HEK293 (cell line): ENCODE results near the gene NSUN3.

Source experiments
- BCL11A ChIP-seq: fragments of 450-650 bp; formaldehyde crosslinking; IDR thresholded peaks from 2 replicates; pipeline ENCODE4 v1.5.1; 2016; ENCODE audit warnings: low read depth, missing biosample characterization, missing genetic modification characterization
- EGR2 ChIP-seq: fragments of 450-650 bp; formaldehyde crosslinking; IDR thresholded peaks from 2 replicates; pipeline ENCODE4 v1.5.1; 2016; ENCODE audit warnings: low read depth, missing biosample characterization, missing genetic modification characterization
- FEZF1 ChIP-seq: fragments of 450-650 bp; formaldehyde crosslinking; IDR thresholded peaks from 2 replicates; pipeline ENCODE4 v1.5.1; 2016; ENCODE audit warnings: missing biosample characterization, missing genetic modification characterization
- GFI1B ChIP-seq: fragments of 450-650 bp; formaldehyde crosslinking; IDR thresholded peaks from 2 replicates; pipeline ENCODE4 v1.5.1; 2016; ENCODE audit warnings: missing biosample characterization, missing genetic modification characterization
- MEIS1 ChIP-seq: sonication (generic); formaldehyde crosslinking; IDR thresholded peaks from 2 replicates; pipeline ENCODE4 v1.8.1; 2022; ENCODE audit warnings: missing genetic modification reagents, mild to moderate bottlenecking, borderline replicate concordance
- WT1 ChIP-seq: fragments of 450-650 bp; formaldehyde crosslinking; IDR thresholded peaks from 2 replicates; pipeline ENCODE4 v1.5.1; 2016; ENCODE audit warnings: missing biosample characterization, missing genetic modification characterization
- ZBTB8A ChIP-seq: fragments of 450-650 bp; formaldehyde crosslinking; IDR thresholded peaks from 2 replicates; pipeline ENCODE4 v1.5.1; 2016; ENCODE audit warnings: missing biosample characterization, missing genetic modification characterization
- ZNF133 ChIP-seq: fragments of 450-650 bp; formaldehyde crosslinking; IDR thresholded peaks from 2 replicates; pipeline ENCODE4 v1.5.1; 2016; ENCODE audit warnings: missing biosample characterization, missing genetic modification characterization
- ZNF248 ChIP-seq: fragments of 450-650 bp; formaldehyde crosslinking; IDR thresholded peaks from 2 replicates; pipeline ENCODE4 v1.5.1; 2017; ENCODE audit warnings: missing biosample characterization, missing genetic modification characterization
- ZNF324 ChIP-seq: fragments of 450-650 bp; formaldehyde crosslinking; IDR thresholded peaks from 2 replicates; pipeline ENCODE4 v1.5.1; 2016; ENCODE audit warnings: missing biosample characterization, missing genetic modification characterization
- ZNF335 ChIP-seq: fragments of 450-650 bp; formaldehyde crosslinking; conservative IDR thresholded peaks from 2 replicates; pipeline ENCODE4 v1.5.1; 2016; ENCODE audit warnings: missing biosample characterization, missing genetic modification characterization
- ZNF48 ChIP-seq: fragments of 450-650 bp; formaldehyde crosslinking; IDR thresholded peaks from 2 replicates; pipeline ENCODE4 v1.5.1; 2016; ENCODE audit warnings: missing biosample characterization, missing genetic modification characterization
- ZNF549 ChIP-seq: fragments of 450-650 bp; IDR thresholded peaks from 2 replicates; pipeline ENCODE4 v1.5.1; 2018; ENCODE audit warnings: missing biosample characterization, missing genetic modification characterization, mild to moderate bottlenecking, inconsistent platforms, moderate library complexity
- ZNF555 ChIP-seq: fragments of 450-650 bp; formaldehyde crosslinking; conservative IDR thresholded peaks from 2 replicates; pipeline ENCODE4 v1.5.1; 2017; ENCODE audit warnings: missing biosample characterization, mild to moderate bottlenecking, missing genetic modification characterization, inconsistent platforms
- ZNF670 ChIP-seq: fragments of 450-650 bp; formaldehyde crosslinking; IDR thresholded peaks from 2 replicates; pipeline ENCODE4 v1.5.1; 2016; ENCODE audit warnings: missing biosample characterization, missing genetic modification characterization, low read depth
- ZNF76 ChIP-seq: fragments of 450-650 bp; formaldehyde crosslinking; IDR thresholded peaks from 2 replicates; pipeline ENCODE4; 2016; ENCODE audit warnings: low read depth, missing biosample characterization, missing genetic modification characterization, borderline replicate concordance
- TF ChIP-seq, protein P1 (sequence below): fragments of 450-650 bp; formaldehyde crosslinking; IDR thresholded peaks from 2 replicates; pipeline ENCODE4 v1.5.1; 2016; ENCODE audit warnings: missing biosample characterization, missing genetic modification characterization
- TF ChIP-seq, protein P2 (sequence below): fragments of 450-650 bp; formaldehyde crosslinking; IDR thresholded peaks from 2 replicates; pipeline ENCODE4 v1.5.1; 2016; ENCODE audit warnings: missing biosample characterization, missing genetic modification characterization
- TF ChIP-seq, protein P3 (sequence below): fragments of 450-650 bp; formaldehyde crosslinking; IDR thresholded peaks from 2 replicates; pipeline ENCODE4 v1.5.1; 2016; ENCODE audit warnings: missing biosample characterization, missing genetic modification characterization, borderline replicate concordance
- TF ChIP-seq, protein P4 (sequence below): fragments of 450-650 bp; formaldehyde crosslinking; IDR thresholded peaks from 2 replicates; pipeline ENCODE4 v1.5.1; 2017; ENCODE audit warnings: missing biosample characterization, missing genetic modification characterization
- TF ChIP-seq, protein P5 (sequence below): sonication (generic); formaldehyde crosslinking; IDR thresholded peaks from 2 replicates; pipeline ENCODE4 v1.8.1; 2022; ENCODE audit warnings: mild to moderate bottlenecking, moderate library complexity, missing genetic modification reagents
- TF ChIP-seq, protein P6 (sequence below): fragments of 450-650 bp; formaldehyde crosslinking; IDR thresholded peaks from 2 replicates; pipeline ENCODE4 v1.5.1; 2016; ENCODE audit warnings: missing biosample characterization, missing genetic modification characterization
- TF ChIP-seq, protein P7 (sequence below): fragments of 450-650 bp; formaldehyde crosslinking; IDR thresholded peaks from 2 replicates; pipeline ENCODE4 v1.5.1; 2016; ENCODE audit warnings: missing biosample characterization, missing genetic modification characterization

NSUN3 gene

DNA sequence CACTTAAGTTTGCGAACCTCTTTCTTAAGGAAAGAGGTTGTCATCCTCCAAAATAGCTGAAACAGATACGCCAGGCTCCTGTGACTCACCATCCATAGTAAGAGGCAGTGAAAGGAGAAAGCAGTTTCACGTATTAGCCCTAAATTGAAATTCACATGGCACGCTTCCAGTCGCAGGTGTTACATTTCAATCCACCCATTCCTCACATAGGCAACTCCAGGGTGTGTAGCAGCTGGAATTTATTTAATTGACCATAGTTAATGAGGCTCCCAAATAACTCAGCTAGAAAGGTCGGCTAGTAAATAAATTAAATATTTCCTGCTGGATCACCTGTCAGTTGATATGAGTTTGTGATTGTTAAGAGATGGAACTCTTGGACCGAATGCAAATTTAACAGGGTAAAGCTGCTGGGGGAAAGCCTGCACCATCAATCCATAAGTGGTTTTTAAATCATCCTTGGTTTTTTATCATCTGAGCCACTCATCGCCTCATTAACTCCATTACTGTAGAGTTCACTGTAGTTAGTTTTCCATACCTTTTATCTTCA, 19.6 kb downstream of the NSUN3 start (continued):
- TF ChIP-seq EGR2 (tag by site-specific recombination) (no peak), ZNF670 (no peak), ZNF133 (tag by site-specific recombination) (no peak), BCL11A (tag by site-specific recombination) (peak; percentile 42; the same call in 1 of the 2 replicates), MEIS1 (no peak), ZNF248 (tag by site-specific recombination) (no peak), ZNF549 (tag by site-specific recombination) (no peak), FEZF1 (tag by site-specific recombination) (peak; percentile 70), ZNF324 (tag by site-specific recombination) (no peak), ZNF76 (no peak), ZBTB8A (tag by site-specific recombination) (no peak), ZNF335 (no peak), WT1 (peak; percentile 69), GFI1B (no peak), ZNF555 (tag by site-specific recombination) (no peak), ZNF48 (tag by site-specific recombination) (no peak)
- TF ChIP-seq, protein P1, sequence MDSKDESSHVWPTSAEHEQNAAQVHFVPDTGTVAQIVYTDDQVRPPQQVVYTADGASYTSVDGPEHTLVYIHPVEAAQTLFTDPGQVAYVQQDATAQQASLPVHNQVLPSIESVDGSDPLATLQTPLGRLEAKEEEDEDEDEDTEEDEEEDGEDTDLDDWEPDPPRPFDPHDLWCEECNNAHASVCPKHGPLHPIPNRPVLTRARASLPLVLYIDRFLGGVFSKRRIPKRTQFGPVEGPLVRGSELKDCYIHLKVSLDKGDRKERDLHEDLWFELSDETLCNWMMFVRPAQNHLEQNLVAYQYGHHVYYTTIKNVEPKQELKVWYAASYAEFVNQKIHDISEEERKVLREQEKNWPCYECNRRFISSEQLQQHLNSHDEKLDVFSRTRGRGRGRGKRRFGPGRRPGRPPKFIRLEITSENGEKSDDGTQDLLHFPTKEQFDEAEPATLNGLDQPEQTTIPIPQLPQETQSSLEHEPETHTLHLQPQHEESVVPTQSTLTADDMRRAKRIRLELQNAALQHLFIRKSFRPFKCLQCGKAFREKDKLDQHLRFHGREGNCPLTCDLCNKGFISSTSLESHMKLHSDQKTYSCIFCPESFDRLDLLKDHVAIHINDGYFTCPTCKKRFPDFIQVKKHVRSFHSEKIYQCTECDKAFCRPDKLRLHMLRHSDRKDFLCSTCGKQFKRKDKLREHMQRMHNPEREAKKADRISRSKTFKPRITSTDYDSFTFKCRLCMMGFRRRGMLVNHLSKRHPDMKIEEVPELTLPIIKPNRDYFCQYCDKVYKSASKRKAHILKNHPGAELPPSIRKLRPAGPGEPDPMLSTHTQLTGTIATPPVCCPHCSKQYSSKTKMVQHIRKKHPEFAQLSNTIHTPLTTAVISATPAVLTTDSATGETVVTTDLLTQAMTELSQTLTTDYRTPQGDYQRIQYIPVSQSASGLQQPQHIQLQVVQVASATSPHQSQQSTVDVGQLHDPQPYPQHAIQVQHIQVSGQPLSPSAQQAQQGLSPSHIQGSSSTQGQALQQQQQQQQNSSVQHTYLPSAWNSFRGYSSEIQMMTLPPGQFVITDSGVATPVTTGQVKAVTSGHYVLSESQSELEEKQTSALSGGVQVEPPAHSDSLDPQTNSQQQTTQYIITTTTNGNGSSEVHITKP (tag by site-specific recombination): peak; percentile 74
- TF ChIP-seq, protein P2, sequence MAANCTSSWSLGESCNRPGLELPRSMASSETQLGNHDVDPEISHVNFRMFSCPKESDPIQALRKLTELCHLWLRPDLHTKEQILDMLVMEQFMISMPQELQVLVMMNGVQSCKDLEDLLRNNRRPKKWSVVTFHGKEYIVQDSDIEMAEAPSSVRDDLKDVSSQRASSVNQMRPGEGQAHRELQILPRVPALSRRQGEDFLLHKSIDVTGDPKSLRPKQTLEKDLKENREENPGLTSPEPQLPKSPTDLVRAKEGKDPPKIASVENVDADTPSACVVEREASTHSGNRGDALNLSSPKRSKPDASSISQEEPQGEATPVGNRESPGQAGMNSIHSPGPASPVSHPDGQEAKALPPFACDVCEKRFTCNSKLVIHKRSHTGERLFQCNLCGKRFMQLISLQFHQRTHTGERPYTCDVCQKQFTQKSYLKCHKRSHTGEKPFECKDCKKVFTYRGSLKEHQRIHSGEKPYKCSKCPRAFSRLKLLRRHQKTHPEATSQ (tag by site-specific recombination): no peak
- TF ChIP-seq, protein P3, sequence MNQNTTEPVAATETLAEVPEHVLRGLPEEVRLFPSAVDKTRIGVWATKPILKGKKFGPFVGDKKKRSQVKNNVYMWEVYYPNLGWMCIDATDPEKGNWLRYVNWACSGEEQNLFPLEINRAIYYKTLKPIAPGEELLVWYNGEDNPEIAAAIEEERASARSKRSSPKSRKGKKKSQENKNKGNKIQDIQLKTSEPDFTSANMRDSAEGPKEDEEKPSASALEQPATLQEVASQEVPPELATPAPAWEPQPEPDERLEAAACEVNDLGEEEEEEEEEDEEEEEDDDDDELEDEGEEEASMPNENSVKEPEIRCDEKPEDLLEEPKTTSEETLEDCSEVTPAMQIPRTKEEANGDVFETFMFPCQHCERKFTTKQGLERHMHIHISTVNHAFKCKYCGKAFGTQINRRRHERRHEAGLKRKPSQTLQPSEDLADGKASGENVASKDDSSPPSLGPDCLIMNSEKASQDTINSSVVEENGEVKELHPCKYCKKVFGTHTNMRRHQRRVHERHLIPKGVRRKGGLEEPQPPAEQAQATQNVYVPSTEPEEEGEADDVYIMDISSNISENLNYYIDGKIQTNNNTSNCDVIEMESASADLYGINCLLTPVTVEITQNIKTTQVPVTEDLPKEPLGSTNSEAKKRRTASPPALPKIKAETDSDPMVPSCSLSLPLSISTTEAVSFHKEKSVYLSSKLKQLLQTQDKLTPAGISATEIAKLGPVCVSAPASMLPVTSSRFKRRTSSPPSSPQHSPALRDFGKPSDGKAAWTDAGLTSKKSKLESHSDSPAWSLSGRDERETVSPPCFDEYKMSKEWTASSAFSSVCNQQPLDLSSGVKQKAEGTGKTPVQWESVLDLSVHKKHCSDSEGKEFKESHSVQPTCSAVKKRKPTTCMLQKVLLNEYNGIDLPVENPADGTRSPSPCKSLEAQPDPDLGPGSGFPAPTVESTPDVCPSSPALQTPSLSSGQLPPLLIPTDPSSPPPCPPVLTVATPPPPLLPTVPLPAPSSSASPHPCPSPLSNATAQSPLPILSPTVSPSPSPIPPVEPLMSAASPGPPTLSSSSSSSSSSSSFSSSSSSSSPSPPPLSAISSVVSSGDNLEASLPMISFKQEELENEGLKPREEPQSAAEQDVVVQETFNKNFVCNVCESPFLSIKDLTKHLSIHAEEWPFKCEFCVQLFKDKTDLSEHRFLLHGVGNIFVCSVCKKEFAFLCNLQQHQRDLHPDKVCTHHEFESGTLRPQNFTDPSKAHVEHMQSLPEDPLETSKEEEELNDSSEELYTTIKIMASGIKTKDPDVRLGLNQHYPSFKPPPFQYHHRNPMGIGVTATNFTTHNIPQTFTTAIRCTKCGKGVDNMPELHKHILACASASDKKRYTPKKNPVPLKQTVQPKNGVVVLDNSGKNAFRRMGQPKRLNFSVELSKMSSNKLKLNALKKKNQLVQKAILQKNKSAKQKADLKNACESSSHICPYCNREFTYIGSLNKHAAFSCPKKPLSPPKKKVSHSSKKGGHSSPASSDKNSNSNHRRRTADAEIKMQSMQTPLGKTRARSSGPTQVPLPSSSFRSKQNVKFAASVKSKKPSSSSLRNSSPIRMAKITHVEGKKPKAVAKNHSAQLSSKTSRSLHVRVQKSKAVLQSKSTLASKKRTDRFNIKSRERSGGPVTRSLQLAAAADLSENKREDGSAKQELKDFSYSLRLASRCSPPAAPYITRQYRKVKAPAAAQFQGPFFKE (tag by site-specific recombination): no peak
- TF ChIP-seq, protein P4, sequence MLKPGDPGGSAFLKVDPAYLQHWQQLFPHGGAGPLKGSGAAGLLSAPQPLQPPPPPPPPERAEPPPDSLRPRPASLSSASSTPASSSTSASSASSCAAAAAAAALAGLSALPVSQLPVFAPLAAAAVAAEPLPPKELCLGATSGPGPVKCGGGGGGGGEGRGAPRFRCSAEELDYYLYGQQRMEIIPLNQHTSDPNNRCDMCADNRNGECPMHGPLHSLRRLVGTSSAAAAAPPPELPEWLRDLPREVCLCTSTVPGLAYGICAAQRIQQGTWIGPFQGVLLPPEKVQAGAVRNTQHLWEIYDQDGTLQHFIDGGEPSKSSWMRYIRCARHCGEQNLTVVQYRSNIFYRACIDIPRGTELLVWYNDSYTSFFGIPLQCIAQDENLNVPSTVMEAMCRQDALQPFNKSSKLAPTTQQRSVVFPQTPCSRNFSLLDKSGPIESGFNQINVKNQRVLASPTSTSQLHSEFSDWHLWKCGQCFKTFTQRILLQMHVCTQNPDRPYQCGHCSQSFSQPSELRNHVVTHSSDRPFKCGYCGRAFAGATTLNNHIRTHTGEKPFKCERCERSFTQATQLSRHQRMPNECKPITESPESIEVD: peak; percentile 90
- TF ChIP-seq, protein P5, sequence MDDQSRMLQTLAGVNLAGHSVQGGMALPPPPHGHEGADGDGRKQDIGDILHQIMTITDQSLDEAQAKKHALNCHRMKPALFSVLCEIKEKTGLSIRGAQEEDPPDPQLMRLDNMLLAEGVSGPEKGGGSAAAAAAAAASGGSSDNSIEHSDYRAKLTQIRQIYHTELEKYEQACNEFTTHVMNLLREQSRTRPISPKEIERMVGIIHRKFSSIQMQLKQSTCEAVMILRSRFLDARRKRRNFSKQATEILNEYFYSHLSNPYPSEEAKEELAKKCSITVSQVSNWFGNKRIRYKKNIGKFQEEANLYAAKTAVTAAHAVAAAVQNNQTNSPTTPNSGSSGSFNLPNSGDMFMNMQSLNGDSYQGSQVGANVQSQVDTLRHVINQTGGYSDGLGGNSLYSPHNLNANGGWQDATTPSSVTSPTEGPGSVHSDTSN (CRISPR knock-in tag): no peak
- TF ChIP-seq, protein P6, sequence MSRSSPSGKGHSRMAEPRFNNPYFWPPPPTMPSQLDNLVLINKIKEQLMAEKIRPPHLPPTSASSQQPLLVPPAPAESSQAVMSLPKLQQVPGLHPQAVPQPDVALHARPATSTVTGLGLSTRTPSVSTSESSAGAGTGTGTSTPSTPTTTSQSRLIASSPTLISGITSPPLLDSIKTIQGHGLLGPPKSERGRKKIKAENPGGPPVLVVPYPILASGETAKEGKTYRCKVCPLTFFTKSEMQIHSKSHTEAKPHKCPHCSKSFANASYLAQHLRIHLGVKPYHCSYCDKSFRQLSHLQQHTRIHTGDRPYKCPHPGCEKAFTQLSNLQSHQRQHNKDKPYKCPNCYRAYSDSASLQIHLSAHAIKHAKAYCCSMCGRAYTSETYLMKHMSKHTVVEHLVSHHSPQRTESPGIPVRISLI (tag by site-specific recombination): peak; percentile 69
- TF ChIP-seq, protein P7, sequence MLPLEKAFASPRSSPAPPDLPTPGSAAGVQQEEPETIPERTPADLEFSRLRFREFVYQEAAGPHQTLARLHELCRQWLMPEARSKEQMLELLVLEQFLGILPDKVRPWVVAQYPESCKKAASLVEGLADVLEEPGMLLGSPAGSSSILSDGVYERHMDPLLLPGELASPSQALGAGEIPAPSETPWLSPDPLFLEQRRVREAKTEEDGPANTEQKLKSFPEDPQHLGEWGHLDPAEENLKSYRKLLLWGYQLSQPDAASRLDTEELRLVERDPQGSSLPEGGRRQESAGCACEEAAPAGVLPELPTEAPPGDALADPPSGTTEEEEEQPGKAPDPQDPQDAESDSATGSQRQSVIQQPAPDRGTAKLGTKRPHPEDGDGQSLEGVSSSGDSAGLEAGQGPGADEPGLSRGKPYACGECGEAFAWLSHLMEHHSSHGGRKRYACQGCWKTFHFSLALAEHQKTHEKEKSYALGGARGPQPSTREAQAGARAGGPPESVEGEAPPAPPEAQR (tag by site-specific recombination): no peak
